ENCODE results near the gene SIGLEC6. TPM values are rescaled to one million over a fixed set of nuclear protein-coding genes. Genes with fewer than 3 reads are reported as not detected.

SIGLEC6 gene
- total RNA-seq, 2 donors from 2014 or later: 0.26 TPM; not detected in 1

GRCh38 chr19:51488491-51488890 is 43.0 kb downstream of the SIGLEC6 start:
- Histone ChIP-seq H3K27ac (no peak overlapping the region), H3K36me3 (replicated peaks in 1 of 2; ENCODE audit: insufficient read depth in 1 of 2, low read depth in 2 of 2) (no peaks in the 10 kb centered on the region), H3K4me3 (no peak overlapping the region), H3K27me3 (no peaks in the 10 kb centered on the region), H3K4me1 (no peaks in the 10 kb centered on the region), H3K9me3 (no peaks in the 10 kb centered on the region)
- TF ChIP-seq POLR2A (IDR thresholded peaks at IDR 0.05): no peak
- TF ChIP-seq CTCF (IDR thresholded peaks at IDR 0.05): no peak
- 57 to 58% methylated on average over 3 of the region's 3 CpGs for WGBS, 2 donors
- ATAC-seq: no peak
- intact Hi-C loops (cut with DNase I): no loop called here
- no peak for DNase-seq

- TF ChIP-seq CTCF (IDR thresholded peaks at IDR 0.05) (no peak), POLR2A (IDR thresholded peaks at IDR 0.05) (no peak)
- WGBS, 2 donors: 56 to 74% methylated on average over 5 of the region's 5 CpGs
Observed at GRCh38 chr19:51485960-51486660, 45.4 kb downstream of the SIGLEC6 start.

GRCh38 chr19:51480590-51480989 is 50.9 kb downstream of the SIGLEC6 start:
- no peak for DNase-seq
- Histone ChIP-seq H3K9me3 (no peaks in the 10 kb centered on the region), H3K4me1 (no peaks in the 10 kb centered on the region), H3K36me3 (replicated peaks in 1 of 2; ENCODE audit: insufficient read depth in 1 of 2, low read depth in 2 of 2) (no peaks in the 10 kb centered on the region), H3K4me3 (no peak overlapping the region), H3K27me3 (no peaks in the 10 kb centered on the region), H3K27ac (no peak overlapping the region)
- WGBS, 2 donors: 29 to 30% methylated on average over 8 of the region's 8 CpGs
- TF ChIP-seq CTCF (IDR thresholded peaks at IDR 0.05) (no peak), POLR2A (IDR thresholded peaks at IDR 0.05) (no peak)
- intact Hi-C loops (cut with DNase I): no loop called here
- ATAC-seq: no peak

More at GRCh38 chr19:51485960-51486660, 45.4 kb downstream of the SIGLEC6 start:
- H3K27me3 ChIP-seq: no peaks in the 10 kb centered on the region
- ATAC-seq: no peak
- H3K27ac ChIP-seq: no peak overlapping the region
- no peaks in the 10 kb centered on the region for H3K4me1 ChIP-seq
- no peak overlapping the region for H3K4me3 ChIP-seq
- H3K9me3 ChIP-seq: no peaks in the 10 kb centered on the region
- intact Hi-C loops (cut with DNase I): no loop called here
- H3K36me3 ChIP-seq (replicated peaks in 1 of 2; ENCODE audit: insufficient read depth in 1 of 2, low read depth in 2 of 2): no peaks in the 10 kb centered on the region
- no peak for DNase-seq

GRCh38 chr19:51479531-51480331 is 51.7 kb downstream of the SIGLEC6 start:
- DNase-seq: no peak
- ATAC-seq: no peak
- intact Hi-C loops (cut with DNase I): loop anchor here (10.0 kb wide), 1 partner anchor 175 kb away; no protein-coding TSS in a partner anchor

More at GRCh38 chr19:51479531-51480331, 51.7 kb downstream of the SIGLEC6 start:
- H3K9me3 ChIP-seq: no peaks in the 10 kb centered on the region
- H3K27ac ChIP-seq: no peak overlapping the region
- H3K27me3 ChIP-seq: no peaks in the 10 kb centered on the region
- TF ChIP-seq CTCF (IDR thresholded peaks at IDR 0.05) (no peak), POLR2A (IDR thresholded peaks at IDR 0.05) (no peak)
- 67 to 69% methylated on average over 12 of the region's 12 CpGs for WGBS, 2 donors
- no peak overlapping the region for H3K4me3 ChIP-seq
- H3K36me3 ChIP-seq (replicated peaks in 1 of 2; ENCODE audit: insufficient read depth in 1 of 2, low read depth in 2 of 2): no peaks in the 10 kb centered on the region
- no peaks in the 10 kb centered on the region for H3K4me1 ChIP-seq

Measured in body of pancreas (tissue), 4 donors.